HepG2 (cell line): Measurements from ENCODE around the gene NPBWR2. TPM values are rescaled to one million over a fixed set of nuclear protein-coding genes. Genes with fewer than 3 reads are reported as not detected.

Source experiments
- ATF4 ChIP-seq, 2 experiments: fragments of 450-650 bp in 1 of 2; sonication (generic) in 1 of 2; formaldehyde crosslinking; IDR thresholded peaks; 2 replicates each; pipeline versions ENCODE4 v1.5.0 to v1.8.0; 2020 to 2022; ENCODE audit warnings: mild to moderate bottlenecking in 1 of 2, missing genetic modification reagents in 1 of 2
- ATM ChIP-seq: fragments of 450-650 bp; IDR thresholded peaks from 2 replicates; pipeline ENCODE4 v1.7.1; 2017; ENCODE audit warnings: mild to moderate bottlenecking, borderline replicate concordance
- BRF2 ChIP-seq: sonication (generic); formaldehyde crosslinking; IDR thresholded peaks from 2 replicates; pipeline ENCODE4 v1.8.1; 2022; ENCODE audit warnings: mild to moderate bottlenecking, missing genetic modification reagents
- EED ChIP-seq: sonication (generic); formaldehyde crosslinking; IDR thresholded peaks from 2 replicates; pipeline ENCODE4 v1.5.0; 2020; ENCODE audit warnings: mild to moderate bottlenecking, missing genetic modification reagents
- HMGA1 ChIP-seq: sonication (generic); formaldehyde crosslinking; conservative IDR thresholded peaks from 2 replicates; pipeline ENCODE4 v1.4.0; 2020; ENCODE audit warnings: missing genetic modification reagents
- HOXA5 ChIP-seq: sonication (generic); formaldehyde crosslinking; IDR thresholded peaks from 2 replicates; pipeline ENCODE4 v1.4.0; 2020; ENCODE audit warnings: missing genetic modification reagents
- IRF2 ChIP-seq: IDR thresholded peaks from 2 replicates; pipeline ENCODE4 v1.6.1; 2018; ENCODE audit warnings: missing genetic modification reagents, missing compliant biosample characterization
- RARG ChIP-seq: sonication (generic); formaldehyde crosslinking; IDR thresholded peaks from 2 replicates; pipeline ENCODE4 v1.4.0; 2020; ENCODE audit warnings: low read depth, mild to moderate bottlenecking, missing genetic modification reagents
- REST ChIP-seq, 2 experiments: IDR thresholded peaks; 2 replicates each; pipeline ENCODE4 v1.6.1; 2011 to 2012; ENCODE audit warnings: low read length in 2 of 2, borderline replicate concordance in 1 of 2, low read depth in 1 of 2, mild to moderate bottlenecking in 1 of 2, moderate library complexity in 1 of 2
- SIN3A ChIP-seq: IDR thresholded peaks from 2 replicates; pipeline ENCODE4 v1.6.1; 2011; ENCODE audit warnings: low read depth, mild to moderate bottlenecking, control low read depth, low read length, borderline replicate concordance
- TBX3 ChIP-seq: fragments of 450-650 bp; IDR thresholded peaks from 2 replicates; pipeline ENCODE4 v1.6.1; 2017; ENCODE audit warnings: antibody characterized with exemption, mild to moderate bottlenecking, inconsistent platforms, borderline replicate concordance
- USF2 ChIP-seq, 2 experiments: sonication (generic) in 1 of 2; formaldehyde crosslinking in 1 of 2; IDR thresholded peaks; 2 replicates each; pipeline versions ENCODE4 v1.5.1 to v1.6.1; 2011 to 2020; ENCODE audit warnings: borderline replicate concordance in 1 of 2, low read depth in 1 of 2, low read length in 1 of 2, mild to moderate bottlenecking in 1 of 2, missing genetic modification reagents in 1 of 2, moderate library complexity in 1 of 2
- ZBTB21 ChIP-seq: sonication (generic); formaldehyde crosslinking; IDR thresholded peaks from 2 replicates; pipeline ENCODE4 v1.4.0; 2020; ENCODE audit warnings: missing genetic modification reagents
- ZFX ChIP-seq: sonication (generic); formaldehyde crosslinking; IDR thresholded peaks from 2 replicates; pipeline ENCODE4 v1.4.0; 2020; ENCODE audit warnings: mild to moderate bottlenecking, low read depth, missing genetic modification reagents, moderate library complexity
- ZNF253 ChIP-seq: sonication (generic); formaldehyde crosslinking; IDR thresholded peaks from 2 replicates; pipeline ENCODE4 v1.8.0; 2022; ENCODE audit warnings: mild to moderate bottlenecking, missing genetic modification reagents, borderline replicate concordance
- ZNF350 ChIP-seq: sonication (generic); formaldehyde crosslinking; IDR thresholded peaks from 2 replicates; pipeline ENCODE4 v1.4.0; 2020; ENCODE audit warnings: mild to moderate bottlenecking, low read depth, missing genetic modification reagents, borderline replicate concordance
- ZNF550 ChIP-seq: sonication (generic); formaldehyde crosslinking; IDR thresholded peaks from 2 replicates; pipeline ENCODE4 v1.4.0; 2020; ENCODE audit warnings: mild to moderate bottlenecking, missing genetic modification reagents, borderline replicate concordance
- ZNF704 ChIP-seq: sonication (generic); formaldehyde crosslinking; IDR thresholded peaks from 2 replicates; pipeline ENCODE4 v1.8.1; 2023; ENCODE audit warnings: mild to moderate bottlenecking, inconsistent platforms, moderate library complexity, missing genetic modification reagents, borderline replicate concordance
- polyA plus RNA-seq, 8 experiments: library from polyadenylated mRNA; depleted of rRNA in 3 of 8; stranded (reverse) in 7 of 8; unstranded in 1 of 8; fragments of >200 nt; fragmentation: Illumina TruSeq in 4 of 8; extraction: Trizol in 4 of 8; gene quantifications; 2 replicates each; pipeline versions ENCODE4 v1.2.1 to v1.2.3, GENCODE V29; 2011 to 2016; ENCODE audit warnings: low read depth in 4 of 8, missing spikeins in 1 of 8, mixed read lengths in 1 of 8; ENCODE audit not compliant: insufficient read depth in 1 of 8
- total RNA-seq, 5 experiments: library from RNA; depleted of rRNA; stranded (reverse); fragments of >200 nt; fragmentation: Illumina TruSeq; extraction: Trizol; gene quantifications; 2 replicates each; pipeline ENCODE4 v1.2.3, GENCODE V29; 2016; ENCODE audit warnings: low read depth in 1 of 5

Gene NPBWR2
- total and polyA plus RNA-seq, 2 of the 13 experiments (the other 11 are each of a cell fraction or from before 2014, with no cell fraction given): not detected

- TF ChIP-seq BRF2 (CRISPR knock-in tag) (no peak), ZNF704 (CRISPR knock-in tag) (no peak), ATM (no peak), HOXA5 (peak; percentile 88; the same call in 1 of the 2 replicates), HMGA1 (CRISPR knock-in tag) (no peak), ZNF550 (CRISPR knock-in tag) (peak; percentile 97), ATF4 (CRISPR knock-in tag; IDR thresholded peaks at IDR 0.05) (no peak; a peak in 1 of 4 replicates), IRF2 (peak; percentile 99), ZFX (CRISPR knock-in tag) (peak; percentile 99), TBX3 (no peak), EED (CRISPR knock-in tag) (no peak; the same call in none of the 2 replicates), RARG (CRISPR knock-in tag) (no peak), REST (IDR thresholded peaks at IDR 0.05; ENCODE audit: borderline replicate concordance in 1 of 2, low read depth in 1 of 2, low read length in 2 of 2) (no peak), ZNF253 (CRISPR knock-in tag) (peak; percentile 90), ZBTB21 (CRISPR knock-in tag) (peak; percentile 63; the same call in 1 of the 2 replicates), ZNF350 (CRISPR knock-in tag) (peak; percentile 88), SIN3A (peak; percentile 93), USF2 (IDR thresholded peaks at IDR 0.05; ENCODE audit: low read depth, low read length) (no peak; the same call in 1 of the 2 replicates), USF2 (CRISPR knock-in tag; IDR thresholded peaks at IDR 0.05; ENCODE audit: borderline replicate concordance) (0 out of 2 replicates have a peak, but pooled peaks have one; percentile 61)
These were observed 44.6 kb downstream of the NPBWR2 start, which contains the start of gene TCEA2 (continued) for GRCh38 chr20:64062596-64063388.
